Gastrocnemius medialis (tissue), 4 donors: ENCODE measurements around the gene ZMYM4. TPM values are rescaled to one million over a fixed set of nuclear protein-coding genes. Genes with fewer than 3 reads are reported as not detected.

Source experiments
- ATAC-seq, 2 donors: fragments of 150-250 bp; one replicate each; pipeline ENCODE4 v1.9.1; 2016
- DNase-seq, 2 donors: peaks; one replicate each; pipeline ENCODE4 v3.0.0-alpha.2; 2019
- H3K27ac ChIP-seq, 4 donors: fragments of 200-600 bp; sonication (generic); 1 replicate in 1 of 4; 2 replicates in 3 of 4; pipeline ENCODE4 v1.5.1; 2016 to 2018; ENCODE audit warnings: mild to moderate bottlenecking in 2 of 4, moderate library complexity in 1 of 4
- H3K27me3 ChIP-seq, 3 donors: fragments of 200-600 bp; sonication (generic) in 2 of 3; 1 replicate in 1 of 3; 2 replicates in 2 of 3; pipeline versions ENCODE4 v1.5.1 to v1.6.0; 2016 to 2019; ENCODE audit warnings: mild to moderate bottlenecking in 1 of 3, moderate library complexity in 1 of 3
- H3K36me3 ChIP-seq, 2 donors: fragments of 200-600 bp; sonication (generic) in 1 of 2; one replicate each; pipeline ENCODE4 v1.5.1; 2017 to 2018
- H3K4me1 ChIP-seq, 2 donors: fragments of 200-600 bp; sonication (generic) in 1 of 2; one replicate each; pipeline ENCODE4 v1.5.1; 2016 to 2017; ENCODE audit warnings: mild to moderate bottlenecking in 2 of 2
- H3K4me3 ChIP-seq, 4 donors: fragments of 200-600 bp; sonication (generic) in 3 of 4; 1 replicate in 1 of 4; 2 replicates in 3 of 4; pipeline ENCODE4 v1.5.1; 2016 to 2019; ENCODE audit warnings: mild to moderate bottlenecking in 2 of 4
- H3K9me3 ChIP-seq, 3 donors: fragments of 200-600 bp; sonication (generic) in 2 of 3; 1 replicate in 1 of 3; 2 replicates in 2 of 3; pipeline ENCODE4 v1.5.1; 2016 to 2019
- CTCF ChIP-seq, 5 experiments: fragments of 450-650 bp in 3 of 5; fragments of 200-600 bp in 2 of 5; sonication (generic) in 2 of 5; IDR thresholded peaks in 4 of 5; conservative IDR thresholded peaks in 1 of 5; 1 replicate in 4 of 5; 2 replicates in 1 of 5; pipeline ENCODE4 v1.5.1; 2016 to 2019; ENCODE audit warnings: antibody characterized with exemption in 5 of 5, mild to moderate bottlenecking in 3 of 5, moderate library complexity in 3 of 5
- POLR2A ChIP-seq, 2 donors: fragments of 450-650 bp; IDR thresholded peaks; one replicate each; pipeline ENCODE4 v1.6.1; 2017; ENCODE audit warnings: antibody characterized with exemption in 2 of 2, mild to moderate bottlenecking in 2 of 2, moderate library complexity in 2 of 2
- in situ Hi-C, 4 donors: fragments of 200-750 bp; cut with MboI; loops; one replicate each; pipeline versions ENCODE4 v1.15.0 to v1.8.0; 2017; ENCODE audit warnings: low sequenced_read_pairs in 4 of 4
- intact Hi-C: fragments of 100-400 bp; cut with DNase I; formaldehyde crosslinking; loops from one replicate; pipeline ENCODE4 v1.15.1; 2023; ENCODE audit warnings: low total_unique reads
- total RNA-seq, 4 donors: library from RNA; depleted of rRNA; stranded (reverse); fragments of >200 nt; gene quantifications; one replicate each; pipeline versions ENCODE4 v1.1.0 to v1.2.3, GENCODE V29; 2016

The ZMYM4 gene
- total RNA-seq, 4 donors from 2014 or later, result 11.1 to 25.3 (median 13.7) TPM

- no peaks in the 10 kb centered on the region for H3K27me3 ChIP-seq
- no peaks in the 10 kb centered on the region for H3K36me3 ChIP-seq
- no peak overlapping the region for H3K27ac ChIP-seq
- no peak overlapping the region for H3K4me3 ChIP-seq
- no peak for ATAC-seq
- no peaks in the 10 kb centered on the region for H3K4me1 ChIP-seq
- intact Hi-C loops, result no loop called here
- no peaks in the 10 kb centered on the region for H3K9me3 ChIP-seq
- DNase-seq, result no peak
- in situ Hi-C loops, result no loop called here
- no peak for TF ChIP-seq CTCF (IDR thresholded peaks at IDR 0.05 in 4 of 5, conservative IDR thresholded peaks at IDR 0.05 in 1 of 5)
- no peak for TF ChIP-seq POLR2A (IDR thresholded peaks at IDR 0.05)
Measured at GRCh38 chr1:35264035-35264434, 4.5 kb upstream of the ZMYM4 start.

DNA sequence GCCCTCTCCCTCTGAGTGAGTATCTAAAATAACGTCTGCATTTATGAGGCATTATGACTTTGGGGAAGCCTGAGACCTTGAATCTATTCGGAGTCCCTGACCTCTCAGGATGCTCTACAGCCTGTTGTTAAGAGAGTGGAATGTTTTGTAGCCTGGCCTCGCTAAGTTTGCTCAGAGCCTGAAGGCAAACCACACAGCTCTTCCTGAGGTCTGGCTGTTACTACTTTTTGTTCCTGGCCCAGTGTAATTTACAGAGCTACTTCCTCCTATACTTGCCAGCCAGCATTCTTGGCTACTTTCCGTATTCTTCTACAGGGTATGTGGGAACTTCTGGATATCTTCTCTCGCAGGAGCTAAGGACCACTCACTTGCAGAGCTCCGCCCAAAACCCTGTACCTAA is 3.6 kb upstream of the ZMYM4 start:
- Histone ChIP-seq H3K9me3 (no peaks in the 10 kb centered on the region), H3K27me3 (no peaks in the 10 kb centered on the region), H3K4me1 (peaks cover 1 to 6% of the 10 kb centered on the region in 2 donors), H3K36me3 (no peaks in the 10 kb centered on the region), H3K27ac (no peak overlapping the region), H3K4me3 (no peak overlapping the region)
- no peak for TF ChIP-seq CTCF (IDR thresholded peaks at IDR 0.05 in 4 of 5, conservative IDR thresholded peaks at IDR 0.05 in 1 of 5)
- TF ChIP-seq POLR2A (IDR thresholded peaks at IDR 0.05), result no peak
- in situ Hi-C loops, result no loop called here
- intact Hi-C loops, result loop anchor here (5.0 kb wide), 1 partner anchor 73 kb away; the partner anchor contains the start of gene SFPQ
- ATAC-seq, result no peak
- DNase-seq, result no peak

DNA sequence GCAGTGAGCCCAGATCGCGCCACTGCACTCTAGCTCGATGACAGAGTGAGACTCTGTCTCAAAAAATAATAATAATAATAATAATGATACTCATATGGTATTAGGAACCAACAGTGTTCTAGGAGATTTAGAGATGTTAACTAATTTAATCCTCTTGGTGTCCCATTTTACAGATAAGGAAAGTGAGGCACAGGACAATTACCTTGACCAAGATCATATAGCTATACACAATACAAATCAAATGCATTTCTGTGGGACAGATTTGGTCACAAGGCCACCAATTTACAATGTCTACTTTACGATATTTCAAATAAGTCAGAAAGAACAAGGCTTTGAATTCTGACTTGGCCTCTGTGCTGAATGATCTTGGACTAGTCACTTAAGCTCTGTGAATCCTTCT is 2.2 kb upstream of the ZMYM4 start:
- ATAC-seq (no peak), DNase-seq (no peak)
- in situ Hi-C loops, result no loop called here
- no peaks in the 10 kb centered on the region for H3K9me3 ChIP-seq
- H3K36me3 ChIP-seq, result no peaks in the 10 kb centered on the region
- no peak overlapping the region for H3K27ac ChIP-seq
- H3K4me3 ChIP-seq, result no peak overlapping the region
- intact Hi-C loops, result loop anchor here (5.0 kb wide), 1 partner anchor 74 kb away; the partner anchor contains the start of gene SFPQ
- no peaks in the 10 kb centered on the region for H3K27me3 ChIP-seq
- TF ChIP-seq CTCF (IDR thresholded peaks at IDR 0.05 in 4 of 5, conservative IDR thresholded peaks at IDR 0.05 in 1 of 5) (no peak), POLR2A (IDR thresholded peaks at IDR 0.05) (no peak)
- peaks cover 3 to 12% of the 10 kb centered on the region in 2 donors for H3K4me1 ChIP-seq

DNA sequence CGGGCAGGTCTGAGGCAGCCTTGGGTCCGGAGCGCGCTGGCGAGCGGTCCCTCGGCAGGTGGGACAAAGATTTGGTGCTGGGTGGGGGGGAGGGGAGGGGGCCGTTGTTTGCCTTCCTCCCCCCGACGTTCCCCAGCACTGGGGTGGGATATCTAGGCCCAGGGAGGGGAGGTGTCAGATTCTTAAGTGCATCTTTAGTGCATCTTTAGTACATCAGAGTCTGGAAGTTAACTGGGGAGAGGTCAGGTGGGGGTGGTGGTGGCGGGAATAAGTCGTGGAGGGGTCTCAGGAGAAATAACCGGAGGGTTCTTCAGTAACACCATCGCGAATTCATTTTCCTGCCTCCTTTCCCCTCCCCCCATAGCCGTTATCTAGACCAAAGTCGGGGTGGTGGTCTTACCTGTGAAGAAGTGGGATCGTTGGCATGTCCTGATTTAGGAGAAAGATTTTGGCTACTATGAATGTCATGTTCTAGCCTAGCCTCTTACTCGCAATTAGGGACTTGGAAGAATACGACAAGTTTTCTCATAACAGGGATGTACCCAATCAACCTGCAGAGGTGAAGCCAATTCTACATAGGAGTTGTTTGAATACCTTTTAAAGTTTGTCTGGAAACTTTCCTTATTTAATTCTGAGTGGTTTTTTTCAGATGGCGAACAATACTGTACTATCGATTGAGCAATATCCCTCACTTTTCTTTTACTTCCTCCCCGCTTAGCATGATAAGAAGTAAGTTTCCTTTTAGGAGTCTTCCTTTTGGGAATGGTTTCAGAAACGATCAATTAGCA is 886 bp downstream of the ZMYM4 start:
- TF ChIP-seq CTCF (IDR thresholded peaks at IDR 0.05 in 4 of 5, conservative IDR thresholded peaks at IDR 0.05 in 1 of 5), result no peak
- TF ChIP-seq POLR2A (IDR thresholded peaks at IDR 0.05), result no peak
- Histone ChIP-seq H3K36me3 (no peaks in the 10 kb centered on the region), H3K4me1 (peaks cover 3 to 12% of the 10 kb centered on the region in 2 donors), H3K27ac (peak overlapping the region; percentile 79 to 92 (median 88)), H3K4me3 (peak overlapping the region; percentile 75 to 94 (median 88)), H3K27me3 (no peaks in the 10 kb centered on the region), H3K9me3 (no peaks in the 10 kb centered on the region)
- in situ Hi-C loops (no loop called here), intact Hi-C loops (loop anchor here (2.0 to 5.0 kb wide), 2 partner anchors 51 to 77 kb away; partner anchors contain the start of gene SFPQ)
- DNase-seq (no peak), ATAC-seq (no peak)
